SIG-M5 treated with dmso at 0.1 percent for 504 hours (cell line): ENCODE data around the gene DNM2.

Experiments
- DNase-seq: peaks from one replicate; lab custom pipeline; 2025; ENCODE audit not compliant: unreplicated experiment; lab: John Stamatoyannopoulos, UW

The DNM2 gene

DNA sequence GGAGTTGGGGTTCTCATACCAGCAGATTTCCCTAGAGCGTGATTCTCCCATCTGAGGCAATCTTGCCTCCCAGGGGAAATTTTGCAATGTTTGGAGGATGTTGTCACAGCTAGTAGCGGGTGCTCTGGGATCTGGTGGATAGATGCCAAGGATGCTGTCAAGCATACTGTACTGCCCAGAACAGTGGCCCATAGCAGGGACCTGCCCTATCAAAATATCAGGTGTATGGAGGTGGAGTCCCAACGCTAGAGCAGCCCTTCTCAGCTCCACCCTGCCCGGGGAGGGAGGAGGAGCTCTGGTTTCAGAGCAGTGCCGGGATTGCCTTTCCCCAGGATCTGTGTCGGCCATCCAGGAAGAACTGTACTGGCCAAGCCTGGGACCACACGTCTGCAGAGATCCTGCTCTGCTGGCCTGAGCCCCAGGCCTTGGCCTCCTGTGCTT, 27.5 kb upstream of the DNM2 start:
- peak; percentile 34 for DNase-seq

DNA sequence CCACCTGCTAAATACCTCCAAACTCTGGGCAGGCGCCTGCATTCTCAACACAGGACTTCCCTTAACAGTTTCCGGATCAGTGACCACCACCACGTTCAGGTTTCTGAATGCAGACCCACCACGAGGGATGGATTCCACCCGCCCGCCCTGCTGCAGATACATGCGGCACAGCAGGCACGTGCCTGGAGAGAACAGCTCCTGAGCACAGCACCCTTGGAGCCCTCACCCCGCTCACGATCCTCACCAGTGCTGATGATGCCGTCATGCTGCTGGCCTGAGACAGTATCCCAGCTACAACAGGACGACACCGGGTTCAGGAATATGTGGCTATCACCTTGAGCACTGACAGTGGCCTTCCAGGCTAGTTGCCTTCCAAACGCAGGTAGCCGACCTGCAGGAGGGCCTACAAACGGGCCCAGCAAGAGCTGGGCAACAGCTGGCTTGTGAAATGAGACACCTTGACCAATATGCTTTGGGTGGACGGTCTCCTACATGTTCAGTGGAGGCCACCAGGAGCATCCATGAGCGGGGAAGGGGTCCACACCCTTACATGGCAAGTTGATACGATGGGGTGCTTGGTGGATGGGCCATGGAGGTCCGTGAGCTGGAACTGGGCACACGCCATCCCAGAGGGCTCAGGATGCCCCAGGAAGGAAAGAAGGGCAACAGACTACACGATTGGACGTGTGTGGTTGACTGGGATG, 26.5 kb upstream of the DNM2 start:
- DNase-seq: no peak

DNA sequence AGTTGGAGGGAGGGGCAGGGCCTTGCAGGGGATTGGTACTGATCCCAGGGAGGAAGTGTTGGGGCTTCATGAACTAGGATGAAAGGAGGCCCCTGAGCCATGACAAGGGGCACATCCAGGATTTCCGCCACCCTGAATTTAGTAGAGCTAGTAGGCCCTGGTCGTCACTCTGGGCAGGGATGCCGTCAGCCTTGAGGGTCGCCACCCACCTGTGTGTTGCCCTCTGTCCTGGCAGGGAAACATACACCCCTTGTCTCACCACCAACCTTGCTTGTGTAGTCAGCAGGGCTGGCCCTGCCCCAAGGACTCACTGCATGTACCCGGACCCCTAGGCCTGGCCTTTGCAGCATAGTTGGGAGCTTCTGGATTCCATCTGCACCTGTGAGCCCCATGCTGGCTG, 26.0 kb upstream of the DNM2 start:
- no peak for DNase-seq

DNA sequence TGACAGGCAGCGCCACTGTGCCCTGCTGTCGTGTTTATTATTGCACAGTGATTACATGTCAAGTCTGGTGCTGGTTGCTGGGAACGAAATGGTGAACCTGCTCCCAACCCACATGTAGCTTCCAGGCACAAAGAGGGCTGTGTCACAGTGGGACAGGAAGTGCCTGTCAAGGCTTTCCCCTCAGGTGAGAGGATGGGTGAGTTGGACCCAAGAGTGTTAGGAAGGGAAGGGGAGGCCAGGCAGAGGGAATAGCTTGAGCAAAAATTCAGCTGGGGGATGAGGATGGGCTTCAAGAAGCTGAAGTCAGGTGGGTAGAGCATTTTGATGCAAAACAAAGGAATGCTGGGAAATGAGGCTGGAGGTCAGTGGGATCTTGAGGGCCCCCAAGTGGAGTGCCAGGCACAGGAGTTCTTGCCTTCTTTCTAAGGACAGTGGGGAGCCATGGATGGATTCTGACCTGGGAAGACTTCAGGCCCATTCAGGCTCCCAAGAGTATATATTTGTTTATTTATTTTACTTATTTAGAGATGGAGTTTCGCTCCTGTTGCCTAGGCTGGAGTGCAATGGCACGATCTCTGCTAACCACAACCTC, 25.1 kb upstream of the DNM2 start:
- no peak for DNase-seq

DNA sequence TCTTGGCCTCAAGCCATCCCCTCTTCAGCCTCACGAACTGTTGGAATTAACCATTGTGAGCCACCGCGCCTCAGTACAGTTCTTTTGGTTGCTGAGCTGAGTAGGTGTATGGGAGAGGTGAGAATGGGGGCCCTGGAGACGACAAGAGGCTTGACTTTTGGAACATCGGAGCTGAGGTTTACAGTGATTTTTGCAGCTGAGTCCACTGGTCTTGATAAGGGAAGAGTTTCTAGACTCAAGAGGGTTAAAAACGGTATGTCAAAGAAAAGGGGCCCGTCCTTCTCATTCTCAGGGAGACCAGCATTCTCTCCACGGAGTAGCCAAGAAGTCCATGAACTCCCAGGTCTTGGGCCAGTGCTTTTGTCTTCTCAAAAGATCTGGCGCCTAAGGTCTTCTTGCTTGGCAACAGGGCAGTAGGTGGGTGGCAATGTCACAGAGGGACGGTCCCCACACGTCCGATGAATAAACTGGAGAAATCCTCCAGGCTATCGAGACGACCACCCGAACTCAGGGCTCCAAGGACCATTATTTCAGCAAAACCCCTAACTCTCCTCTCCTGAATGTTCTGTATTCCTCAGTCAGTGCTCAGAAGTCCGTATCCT, 23.1 kb upstream of the DNM2 start:
- no peak for DNase-seq

DNA sequence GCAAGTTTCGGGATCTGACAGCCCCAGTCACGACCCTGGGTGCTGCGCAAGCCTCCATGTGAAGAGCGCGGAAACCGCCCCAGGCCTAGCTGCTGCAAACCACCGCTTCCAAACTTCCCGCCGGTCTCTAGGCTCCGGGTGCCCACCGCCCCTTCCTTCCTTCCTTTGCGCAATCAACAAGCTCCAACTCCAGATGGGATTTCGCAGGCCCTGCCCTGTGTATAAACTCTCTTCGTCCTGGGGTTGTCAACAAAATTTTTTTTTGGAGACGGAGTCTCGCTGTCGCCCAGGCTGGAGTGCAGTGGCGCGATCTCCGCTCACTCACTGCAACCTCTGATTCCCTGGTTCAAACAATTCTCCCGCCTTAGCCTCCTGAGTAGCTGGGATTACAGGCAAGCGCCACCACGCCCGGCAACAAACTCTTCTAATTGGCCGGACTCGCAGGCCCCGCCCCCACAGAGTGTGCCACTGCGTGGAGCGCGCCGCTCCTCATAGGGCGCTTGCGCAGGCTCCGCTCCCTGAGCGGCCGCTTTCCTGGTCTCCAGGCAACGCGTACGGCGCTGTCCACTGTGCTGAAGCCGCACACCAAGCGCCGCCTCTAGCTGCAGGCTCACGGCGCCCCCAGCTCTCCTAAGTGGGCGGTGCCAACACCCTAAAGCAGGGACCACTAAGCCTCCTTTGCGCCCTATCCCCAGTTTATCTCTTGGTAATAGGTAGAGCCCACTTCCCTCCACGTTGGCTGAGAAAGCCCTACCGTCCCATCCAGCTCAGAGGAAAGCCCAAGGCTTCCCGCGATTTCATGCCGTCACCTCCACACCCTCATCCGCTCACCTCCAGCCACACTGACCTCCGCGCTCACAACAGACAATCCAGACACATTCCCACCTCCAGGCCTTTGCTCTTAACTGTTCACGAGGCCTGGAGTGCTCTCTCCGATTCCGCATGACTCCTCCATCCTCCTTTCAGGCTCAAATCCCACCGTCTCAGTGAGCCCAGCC, 22.2 kb upstream of the DNM2 start:
- peak; percentile 94 for DNase-seq

DNA sequence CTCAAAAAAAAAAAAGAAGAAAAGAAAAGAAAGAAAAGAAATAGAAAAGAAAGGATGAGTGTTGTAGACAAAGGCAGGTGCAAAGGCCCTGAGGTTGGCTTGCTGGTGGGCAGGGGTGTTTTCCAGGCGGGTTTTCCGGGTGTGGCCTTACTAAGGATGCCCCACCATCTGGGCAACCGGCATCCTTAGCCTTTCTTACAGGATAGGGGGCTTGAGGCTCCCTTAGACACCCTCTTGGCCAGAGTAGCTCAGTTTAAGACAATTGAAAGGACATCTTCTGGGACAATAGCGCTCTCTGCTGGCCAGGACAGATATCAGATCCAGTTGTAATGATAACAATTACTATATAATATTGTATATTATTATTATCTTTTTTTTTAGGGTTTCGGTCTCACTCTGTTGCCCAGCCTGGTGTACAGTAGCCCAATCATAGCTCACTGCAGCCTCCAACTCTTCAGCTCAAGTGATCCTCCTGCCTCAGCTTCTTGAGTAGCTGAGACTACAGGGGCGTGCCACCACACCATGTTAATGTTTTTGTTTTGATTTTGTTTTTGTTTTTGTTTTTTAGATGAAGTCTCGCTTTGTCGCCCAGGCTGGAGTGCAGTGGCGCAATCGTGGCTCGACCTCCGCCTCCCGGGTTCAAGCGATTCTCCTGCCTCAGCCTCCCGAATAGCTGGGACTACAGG, 18.1 kb upstream of the DNM2 start:
- DNase-seq: peak; percentile 63

DNA sequence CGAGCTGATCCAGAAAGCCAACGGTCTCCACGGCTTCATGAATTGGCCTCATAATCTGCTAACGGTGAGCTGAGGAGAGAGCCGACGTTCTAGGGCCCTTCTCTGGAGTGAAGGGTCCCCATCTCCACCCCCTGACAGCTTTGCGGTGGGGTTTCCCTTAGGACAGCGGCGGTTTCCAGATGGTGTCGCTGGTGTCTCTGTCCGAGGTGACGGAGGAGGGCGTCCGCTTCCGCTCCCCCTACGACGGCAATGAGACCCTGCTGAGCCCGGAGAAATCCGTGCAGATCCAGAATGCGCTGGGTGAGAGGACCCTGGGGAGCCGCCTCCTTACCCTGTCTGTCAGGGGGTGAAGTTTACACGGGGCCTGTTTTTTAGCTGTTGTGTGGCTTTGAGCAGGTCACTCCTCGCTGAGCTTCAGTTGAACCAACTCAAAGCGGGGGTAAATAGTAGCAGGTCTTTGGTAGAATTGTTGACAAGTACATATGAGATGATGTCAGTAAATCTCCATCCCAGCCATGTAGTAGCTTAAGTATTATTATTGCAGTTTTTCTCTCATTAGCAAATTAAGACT, 15.8 kb upstream of the DNM2 start:
- peak; percentile 50 for DNase-seq

DNA sequence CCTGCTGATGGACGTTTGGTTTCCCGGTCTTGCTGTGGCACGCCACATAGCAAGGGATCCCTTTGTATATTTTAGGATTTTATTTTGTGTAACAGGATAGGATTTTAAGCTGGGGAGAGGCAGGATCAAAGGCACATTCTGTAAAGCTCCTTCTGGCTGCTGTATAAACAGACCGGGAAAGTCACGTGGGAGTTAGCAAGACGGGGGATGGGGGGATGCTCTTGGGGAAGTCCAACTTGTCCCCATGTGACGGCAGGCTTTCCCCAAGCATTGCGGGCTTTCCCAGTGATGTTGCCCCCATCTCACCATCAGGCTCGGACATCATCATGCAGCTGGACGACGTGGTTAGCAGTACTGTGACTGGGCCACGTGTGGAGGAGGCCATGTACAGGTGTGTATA, 10.9 kb upstream of the DNM2 start:
- no peak for DNase-seq

DNA sequence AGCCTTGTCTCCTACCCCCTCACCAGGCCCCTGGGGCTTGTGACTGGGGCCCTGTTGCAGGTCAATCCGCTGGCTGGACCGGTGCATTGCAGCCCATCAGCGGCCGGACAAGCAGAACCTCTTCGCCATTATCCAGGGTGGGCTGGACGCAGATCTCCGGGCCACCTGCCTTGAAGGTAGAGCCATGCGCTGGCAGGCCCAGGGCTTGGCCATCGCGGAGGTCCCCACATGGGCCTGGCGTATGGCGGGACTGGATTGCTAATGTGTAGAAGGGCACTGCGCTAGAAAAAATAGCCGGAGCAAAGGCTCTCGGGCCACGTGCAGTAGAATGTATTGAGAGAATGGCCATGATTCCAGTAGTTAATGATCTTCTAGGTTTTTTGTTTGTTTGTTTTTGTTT, 10.4 kb upstream of the DNM2 start:
- no peak for DNase-seq

DNA sequence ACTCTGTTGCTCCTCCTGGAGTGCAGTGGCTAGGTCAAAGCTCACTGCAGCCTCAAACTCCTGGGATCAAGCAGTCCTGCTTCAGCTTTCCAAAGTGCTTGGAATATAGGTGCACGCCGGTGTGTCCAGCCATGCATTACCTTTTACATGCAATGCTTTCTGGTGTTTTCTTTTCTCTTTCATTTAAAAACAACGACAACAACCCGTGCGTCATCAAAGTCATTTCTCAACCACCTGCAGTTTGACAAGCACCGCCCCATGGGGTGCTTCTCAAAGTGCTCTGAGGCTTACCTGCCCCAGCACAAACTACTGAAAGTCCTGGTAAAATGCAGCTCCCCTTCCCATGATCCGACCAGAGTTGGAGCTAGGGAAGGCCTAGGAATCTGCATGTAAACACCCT, 9.6 kb upstream of the DNM2 start:
- no peak for DNase-seq

DNA sequence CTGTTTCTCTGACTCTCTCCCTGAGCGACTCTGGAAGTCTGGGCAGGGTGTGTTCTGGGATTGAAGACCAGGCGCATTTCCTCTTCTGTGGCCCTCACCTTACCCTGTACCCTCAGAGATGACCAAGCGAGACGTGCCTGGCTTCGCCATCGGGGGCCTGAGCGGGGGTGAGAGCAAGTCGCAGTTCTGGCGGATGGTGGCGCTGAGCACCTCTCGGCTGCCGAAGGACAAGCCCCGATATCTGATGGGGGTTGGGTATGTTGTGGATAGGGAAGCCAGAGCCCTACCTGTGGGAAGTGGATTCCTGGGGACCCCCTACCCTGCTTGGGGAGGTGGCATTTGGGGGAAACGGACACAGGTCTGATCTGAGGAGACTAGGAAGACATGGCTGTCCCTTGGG, 5.8 kb upstream of the DNM2 start:
- no peak for DNase-seq

DNA sequence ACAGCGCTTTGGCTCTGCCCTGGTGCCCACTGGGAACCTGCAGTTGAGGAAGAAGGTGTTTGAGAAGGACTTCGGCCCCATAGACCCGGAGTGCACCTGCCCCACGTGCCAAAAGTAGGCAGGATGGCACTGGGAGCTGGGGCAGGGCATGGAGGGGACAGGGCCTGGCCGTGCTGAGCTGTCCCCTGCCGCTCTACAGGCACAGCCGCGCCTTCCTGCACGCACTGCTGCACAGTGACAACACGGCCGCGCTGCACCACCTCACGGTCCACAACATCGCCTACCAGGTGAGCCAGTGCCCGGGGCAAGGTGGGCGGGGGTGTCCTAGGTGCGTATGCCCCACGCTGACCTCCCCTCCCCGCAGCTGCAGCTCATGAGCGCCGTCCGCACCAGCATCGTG, 5.1 kb upstream of the DNM2 start:
- DNase-seq: no peak

DNA sequence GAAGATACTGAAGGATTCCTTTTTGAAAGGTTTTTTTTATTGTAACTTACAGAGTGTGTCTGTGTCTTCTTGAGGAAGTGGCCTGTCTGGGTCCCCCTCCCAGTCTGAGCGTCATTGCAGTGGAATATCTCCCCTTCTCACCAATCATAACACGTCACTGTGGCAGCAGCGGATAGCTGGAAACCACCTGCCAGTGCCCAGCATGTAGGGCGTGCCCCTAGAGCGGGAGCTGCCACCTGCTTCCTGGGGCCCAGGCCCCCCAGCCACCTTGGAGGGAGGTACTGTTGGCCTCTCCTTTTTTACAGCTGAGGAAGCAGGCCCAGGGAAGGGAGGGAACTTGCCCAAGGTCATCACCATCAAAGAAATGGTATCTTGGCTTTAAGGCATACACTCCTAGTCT, 4.6 kb upstream of the DNM2 start:
- DNase-seq: no peak

DNA sequence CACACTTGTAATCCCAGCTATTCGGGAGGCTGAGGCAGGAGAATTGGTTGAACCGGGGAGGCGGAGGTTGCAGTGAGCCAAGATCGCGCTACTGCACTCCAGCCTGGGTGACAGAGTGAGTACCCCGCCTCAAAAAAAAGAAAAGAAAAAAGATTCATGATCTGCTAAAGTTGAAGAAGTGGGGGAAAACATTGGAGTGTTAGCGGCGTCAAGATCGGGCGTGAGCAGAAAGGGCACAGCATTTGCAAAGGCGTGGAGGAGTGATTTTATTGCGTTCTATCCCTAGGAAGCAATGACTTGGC, 874 bp upstream of the DNM2 start:
- DNase-seq: no peak

DNA sequence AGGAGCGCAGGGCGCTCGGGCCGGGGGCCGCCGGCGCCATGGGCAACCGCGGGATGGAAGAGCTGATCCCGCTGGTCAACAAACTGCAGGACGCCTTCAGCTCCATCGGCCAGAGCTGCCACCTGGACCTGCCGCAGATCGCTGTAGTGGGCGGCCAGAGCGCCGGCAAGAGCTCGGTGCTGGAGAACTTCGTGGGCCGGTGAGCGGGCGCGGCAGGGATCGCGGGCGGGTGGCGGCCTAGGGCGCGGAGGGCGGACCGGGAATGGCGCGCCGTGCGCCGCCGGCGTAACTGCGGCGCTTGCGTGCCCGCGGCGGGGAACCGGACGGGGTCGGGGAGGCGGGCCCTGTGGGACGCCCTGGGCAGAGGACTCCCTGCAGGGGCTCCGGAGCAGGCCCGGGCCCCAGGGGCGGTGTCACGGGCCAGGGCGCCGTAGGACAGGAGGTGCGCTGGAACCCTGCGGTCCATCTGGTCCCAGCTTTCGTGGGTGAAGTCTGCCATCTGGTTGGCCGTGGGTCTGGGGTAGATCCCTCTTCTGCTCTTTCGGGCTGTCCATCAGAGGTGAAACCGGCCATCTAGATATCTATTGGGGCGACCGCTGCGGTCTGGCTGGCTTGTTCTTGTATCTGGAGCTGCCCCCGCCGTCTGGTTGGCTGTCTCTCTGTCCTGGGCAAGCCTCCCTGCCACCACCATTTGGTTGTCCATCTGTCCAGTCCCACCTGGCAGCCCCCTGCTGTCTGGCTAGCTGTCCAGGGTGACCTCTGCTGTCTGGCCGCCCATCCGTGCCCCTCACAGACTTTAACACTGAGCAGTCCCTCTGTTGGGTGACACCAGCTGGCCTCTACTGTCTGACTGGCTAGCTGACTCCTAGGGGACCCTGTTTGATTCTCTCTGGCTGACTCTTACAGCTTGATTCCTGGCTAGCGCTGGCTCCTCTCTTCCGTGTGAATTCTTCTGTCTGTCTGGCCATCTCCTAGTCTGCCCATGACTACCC, 622 bp downstream of the DNM2 start:
- DNase-seq: no peak

DNA sequence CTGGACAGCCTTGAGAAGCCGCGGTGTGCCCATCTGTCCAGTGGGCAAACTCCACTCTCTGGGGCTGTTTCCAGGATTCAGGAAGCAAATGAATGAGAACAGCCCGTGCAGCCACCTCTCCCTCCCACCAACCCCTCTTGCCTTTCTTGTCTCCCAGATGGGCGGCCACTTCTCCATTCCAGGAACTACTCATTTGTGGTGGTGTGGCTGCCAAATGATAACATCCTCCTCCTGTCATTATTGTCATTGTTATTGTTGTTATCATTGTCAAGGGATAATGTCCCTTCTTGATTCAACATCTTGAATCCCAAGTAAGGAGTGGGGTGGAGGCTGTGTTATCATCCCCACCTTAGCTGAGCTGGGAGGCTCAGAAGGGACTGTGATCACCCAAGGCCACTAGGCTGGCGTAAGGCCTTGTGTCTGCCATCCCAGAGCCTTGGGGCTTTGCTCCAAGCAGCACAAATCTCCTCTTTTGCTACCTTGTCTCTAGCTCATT, 1.6 kb downstream of the DNM2 start:
- DNase-seq: peak; percentile 20

DNA sequence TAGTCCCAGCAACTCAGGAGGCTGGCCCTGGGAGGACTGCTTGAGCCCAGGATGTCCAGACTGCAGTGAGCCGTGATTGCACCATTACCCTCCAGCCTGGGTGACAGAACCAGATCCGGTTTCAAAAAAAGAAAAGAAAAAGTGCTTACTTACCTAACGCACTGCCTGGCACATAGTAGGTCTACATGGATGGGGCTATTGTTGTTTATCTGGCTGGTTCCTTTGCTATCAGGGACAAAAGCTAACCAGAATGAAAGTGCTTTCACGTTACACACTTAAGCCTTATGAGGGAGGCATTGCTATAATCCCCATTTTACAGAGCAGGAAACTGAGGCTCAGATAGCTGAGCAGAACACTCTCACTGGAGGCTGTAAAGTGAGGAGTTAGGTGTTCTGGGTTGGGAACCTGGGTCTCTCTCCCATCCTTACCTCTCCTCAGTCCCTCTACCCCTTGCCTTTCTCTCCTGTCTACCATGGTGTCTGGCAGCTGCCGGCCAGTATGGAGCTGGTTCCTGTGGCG, 2.8 kb downstream of the DNM2 start:
- DNase-seq: no peak

DNA sequence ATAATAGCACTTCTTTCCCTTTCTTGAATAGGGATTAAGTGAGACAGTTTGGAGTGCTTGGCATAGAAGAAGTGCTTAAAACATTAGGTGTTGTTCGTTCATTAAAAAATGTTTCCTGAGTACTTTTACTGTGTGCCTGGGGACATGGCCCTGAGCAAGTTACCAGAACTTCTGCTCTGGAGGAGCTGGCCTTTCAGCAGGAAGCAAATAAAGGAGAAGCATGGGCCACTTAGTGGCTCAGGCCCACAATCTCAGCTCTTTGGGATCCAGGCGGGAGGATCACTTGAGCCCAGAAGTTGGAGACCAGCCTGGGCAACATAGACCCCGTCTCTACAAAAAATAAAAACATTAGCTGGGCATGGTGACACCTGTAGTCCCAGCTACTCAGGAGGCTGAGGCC, 5.7 kb downstream of the DNM2 start:
- DNase-seq: no peak
